Measurements from ENCODE around the gene ARHGAP10. TPM values are rescaled to one million over a fixed set of nuclear protein-coding genes. Genes with fewer than 3 reads are reported as not detected.

The ARHGAP10 gene
- total RNA-seq, 1 donor from 2014 or later, result 28.0 TPM

- H2AFZ ChIP-seq (ENCODE audit: low read depth, low read length), result no peak overlapping the region
- no peak overlapping the region for H3K27ac ChIP-seq (ENCODE audit: low read depth, low read length)
- H4K20me1 ChIP-seq (ENCODE audit: insufficient read depth, low read length), result peaks cover 41% of the 10 kb centered on the region
- peaks cover 7% of the 10 kb centered on the region for H3K79me2 ChIP-seq (ENCODE audit: insufficient read depth, low read length)
- FAIRE-seq (no peak), DNase-seq (ENCODE audit: low read depth) (peak; percentile 72)
- peaks cover 23% of the 10 kb centered on the region for H3K4me1 Mint-ChIP-seq (ENCODE audit: low read depth, unreplicated experiment)
- no peaks in the 10 kb centered on the region for H3K27me3 Mint-ChIP-seq (ENCODE audit: low read depth, unreplicated experiment)
- no peak overlapping the region for H3K4me3 Mint-ChIP-seq (ENCODE audit: unreplicated experiment)
- H3K4me1 ChIP-seq (ENCODE audit: insufficient read depth, low read length), result no peaks in the 10 kb centered on the region
- H3K27ac Mint-ChIP-seq (ENCODE audit: unreplicated experiment), result no peak overlapping the region
- TF ChIP-seq EZH2 (IDR thresholded peaks at IDR 0.05; ENCODE audit: insufficient read depth, low read length), result no peak
- peak; percentile 8 for TF ChIP-seq CTCF (IDR thresholded peaks at IDR 0.05; ENCODE audit: insufficient read depth, low read depth, low read length)
- no peak overlapping the region for H3K9ac ChIP-seq (ENCODE audit: low read length)
- no peaks in the 10 kb centered on the region for H3K9me3 ChIP-seq (ENCODE audit: insufficient read depth, low read depth, low read length)
- no peaks in the 10 kb centered on the region for H3K9me3 Mint-ChIP-seq (ENCODE audit: unreplicated experiment)
- no peak overlapping the region for H3K4me3 ChIP-seq (ENCODE audit: insufficient read depth, low read depth, low read length)
- H3K4me2 ChIP-seq (ENCODE audit: low read length), result no peak overlapping the region
- peaks cover 8% of the 10 kb centered on the region for H3K36me3 Mint-ChIP-seq (ENCODE audit: low read depth, unreplicated experiment)
- H3K36me3 ChIP-seq (ENCODE audit: insufficient read depth, low read length), result peaks cover under 1% of the 10 kb centered on the region
- no peaks in the 10 kb centered on the region for H3K27me3 ChIP-seq (ENCODE audit: insufficient read depth, low read length)
Measured at GRCh38 chr4:148056879-148057278, 325.0 kb downstream of the ARHGAP10 start.

- Histone ChIP-seq H3K4me1 (ENCODE audit: insufficient read depth, low read length) (no peaks in the 10 kb centered on the region), H3K36me3 (ENCODE audit: insufficient read depth, low read length) (no peaks in the 10 kb centered on the region), H3K4me3 (ENCODE audit: insufficient read depth, low read depth, low read length) (no peak overlapping the region), H3K79me2 (ENCODE audit: insufficient read depth, low read length) (peaks cover 7% of the 10 kb centered on the region), H3K4me2 (ENCODE audit: low read length) (no peak overlapping the region), H3K9me3 (ENCODE audit: insufficient read depth, low read depth, low read length) (no peaks in the 10 kb centered on the region), H4K20me1 (ENCODE audit: insufficient read depth, low read length) (peaks cover 38% of the 10 kb centered on the region), H2AFZ (ENCODE audit: low read depth, low read length) (no peak overlapping the region), H3K27ac (ENCODE audit: low read depth, low read length) (no peak overlapping the region), H3K9ac (ENCODE audit: low read length) (no peak overlapping the region), H3K27me3 (ENCODE audit: insufficient read depth, low read length) (no peaks in the 10 kb centered on the region)
- H3K36me3 Mint-ChIP-seq (ENCODE audit: low read depth, unreplicated experiment), result peaks cover 7% of the 10 kb centered on the region
- DNase-seq (ENCODE audit: low read depth) (no peak), FAIRE-seq (no peak)
- no peak for TF ChIP-seq EZH2 (IDR thresholded peaks at IDR 0.05; ENCODE audit: insufficient read depth, low read length)
- no peak for TF ChIP-seq CTCF (IDR thresholded peaks at IDR 0.05; ENCODE audit: insufficient read depth, low read depth, low read length)
- no peaks in the 10 kb centered on the region for H3K9me3 Mint-ChIP-seq (ENCODE audit: unreplicated experiment)
- no peak overlapping the region for H3K27ac Mint-ChIP-seq (ENCODE audit: unreplicated experiment)
- H3K4me1 Mint-ChIP-seq (ENCODE audit: low read depth, unreplicated experiment), result peaks cover 27% of the 10 kb centered on the region
- H3K27me3 Mint-ChIP-seq (ENCODE audit: low read depth, unreplicated experiment), result no peaks in the 10 kb centered on the region
- H3K4me3 Mint-ChIP-seq (ENCODE audit: unreplicated experiment), result no peak overlapping the region
Measured at GRCh38 chr4:148057516-148057915, 325.6 kb downstream of the ARHGAP10 start.

GRCh38 chr4:148057984-148058859, 326.3 kb downstream of the ARHGAP10 start:
- no peaks in the 10 kb centered on the region for H3K36me3 ChIP-seq (ENCODE audit: insufficient read depth, low read length)
- no peaks in the 10 kb centered on the region for H3K9me3 ChIP-seq (ENCODE audit: insufficient read depth, low read depth, low read length)
- peak; percentile 26 for FAIRE-seq
- H3K27ac ChIP-seq (ENCODE audit: low read depth, low read length), result no peak overlapping the region
- H3K27me3 ChIP-seq (ENCODE audit: insufficient read depth, low read length), result no peaks in the 10 kb centered on the region
- no peak overlapping the region for H3K4me3 ChIP-seq (ENCODE audit: insufficient read depth, low read depth, low read length)
- H3K9ac ChIP-seq (ENCODE audit: low read length), result no peak overlapping the region
- Mint-ChIP-seq H3K4me1 (ENCODE audit: low read depth, unreplicated experiment) (peaks cover 27% of the 10 kb centered on the region), H3K27me3 (ENCODE audit: low read depth, unreplicated experiment) (no peaks in the 10 kb centered on the region), H3K36me3 (ENCODE audit: low read depth, unreplicated experiment) (peaks cover 7% of the 10 kb centered on the region), H3K27ac (ENCODE audit: unreplicated experiment) (no peak overlapping the region), H3K4me3 (ENCODE audit: unreplicated experiment) (no peak overlapping the region), H3K9me3 (ENCODE audit: unreplicated experiment) (no peaks in the 10 kb centered on the region)
- peaks cover 7% of the 10 kb centered on the region for H3K79me2 ChIP-seq (ENCODE audit: insufficient read depth, low read length)
- DNase-seq (ENCODE audit: low read depth), result no peak
- H3K4me2 ChIP-seq (ENCODE audit: low read length), result no peak overlapping the region
- peaks cover 31% of the 10 kb centered on the region for H4K20me1 ChIP-seq (ENCODE audit: insufficient read depth, low read length)
- H2AFZ ChIP-seq (ENCODE audit: low read depth, low read length), result no peak overlapping the region
- TF ChIP-seq CTCF (IDR thresholded peaks at IDR 0.05; ENCODE audit: insufficient read depth, low read depth, low read length) (no peak), EZH2 (IDR thresholded peaks at IDR 0.05; ENCODE audit: insufficient read depth, low read length) (no peak)
- no peaks in the 10 kb centered on the region for H3K4me1 ChIP-seq (ENCODE audit: insufficient read depth, low read length)

All from astrocyte (in vitro differentiated cells and primary cell).